ENCODE measurements around the gene ATRNL1.

ATRNL1 gene

GRCh38 chr10:115593060-115593459 lies 499.9 kb downstream of the ATRNL1 start:
- no peak overlapping the region for H3K4me3 ChIP-seq (replicated peaks; ENCODE audit: low read depth, low read length)
- no peak for DNase-seq (ENCODE audit: extremely low read depth, insufficient read length)
- no peak for TF ChIP-seq CTCF (IDR thresholded peaks at IDR 0.05; ENCODE audit: insufficient read depth, low read length, poor library complexity, severe bottlenecking)

GRCh38 chr10:115604627-115605026 lies 511.5 kb downstream of the ATRNL1 start:
- DNase-seq (ENCODE audit: extremely low read depth, insufficient read length): no peak

More at GRCh38 chr10:115593060-115593459, 499.9 kb downstream of the ATRNL1 start:
- H3K27me3 ChIP-seq (replicated peaks; ENCODE audit: control insufficient read depth, insufficient read depth, low read length): no peaks in the 10 kb centered on the region
- no peaks in the 10 kb centered on the region for H3K36me3 ChIP-seq (ENCODE audit: control insufficient read depth, insufficient read depth, low read length)

GRCh38 chr10:115606086-115606485 lies 512.9 kb downstream of the ATRNL1 start:
- no peak for DNase-seq (ENCODE audit: extremely low read depth, insufficient read length)
- TF ChIP-seq CTCF (IDR thresholded peaks at IDR 0.05; ENCODE audit: insufficient read depth, low read length, poor library complexity, severe bottlenecking): no peak
- no peaks in the 10 kb centered on the region for H3K27me3 ChIP-seq (replicated peaks; ENCODE audit: control insufficient read depth, insufficient read depth, low read length)

More at GRCh38 chr10:115604627-115605026, 511.5 kb downstream of the ATRNL1 start:
- Histone ChIP-seq H3K36me3 (ENCODE audit: control insufficient read depth, insufficient read depth, low read length) (no peaks in the 10 kb centered on the region), H3K4me3 (replicated peaks; ENCODE audit: low read depth, low read length) (no peak overlapping the region), H3K27me3 (replicated peaks; ENCODE audit: control insufficient read depth, insufficient read depth, low read length) (no peaks in the 10 kb centered on the region)
- TF ChIP-seq CTCF (IDR thresholded peaks at IDR 0.05; ENCODE audit: insufficient read depth, low read length, poor library complexity, severe bottlenecking): no peak

GRCh38 chr10:115606741-115607140 lies 513.6 kb downstream of the ATRNL1 start:
- no peaks in the 10 kb centered on the region for H3K27me3 ChIP-seq (replicated peaks; ENCODE audit: control insufficient read depth, insufficient read depth, low read length)
- no peak for DNase-seq (ENCODE audit: extremely low read depth, insufficient read length)
- TF ChIP-seq CTCF (IDR thresholded peaks at IDR 0.05; ENCODE audit: insufficient read depth, low read length, poor library complexity, severe bottlenecking): no peak
- H3K4me3 ChIP-seq (replicated peaks; ENCODE audit: low read depth, low read length): no peak overlapping the region
- no peaks in the 10 kb centered on the region for H3K36me3 ChIP-seq (ENCODE audit: control insufficient read depth, insufficient read depth, low read length)

More at GRCh38 chr10:115606086-115606485, 512.9 kb downstream of the ATRNL1 start:
- Histone ChIP-seq H3K36me3 (ENCODE audit: control insufficient read depth, insufficient read depth, low read length) (no peaks in the 10 kb centered on the region), H3K4me3 (replicated peaks; ENCODE audit: low read depth, low read length) (no peak overlapping the region)

- H3K4me3 ChIP-seq (replicated peaks; ENCODE audit: low read depth, low read length): no peak overlapping the region
- TF ChIP-seq CTCF (IDR thresholded peaks at IDR 0.05; ENCODE audit: insufficient read depth, low read length, poor library complexity, severe bottlenecking): no peak
- H3K36me3 ChIP-seq (ENCODE audit: control insufficient read depth, insufficient read depth, low read length): no peaks in the 10 kb centered on the region
- DNase-seq (ENCODE audit: extremely low read depth, insufficient read length): no peak
- H3K27me3 ChIP-seq (replicated peaks; ENCODE audit: control insufficient read depth, insufficient read depth, low read length): no peaks in the 10 kb centered on the region
Observed at GRCh38 chr10:115624448-115624847, 531.3 kb downstream of the ATRNL1 start.

- TF ChIP-seq CTCF (IDR thresholded peaks at IDR 0.05; ENCODE audit: insufficient read depth, low read length, poor library complexity, severe bottlenecking): no peak
- H3K27me3 ChIP-seq (replicated peaks; ENCODE audit: control insufficient read depth, insufficient read depth, low read length): no peaks in the 10 kb centered on the region
- DNase-seq (ENCODE audit: extremely low read depth, insufficient read length): no peak
- no peaks in the 10 kb centered on the region for H3K36me3 ChIP-seq (ENCODE audit: control insufficient read depth, insufficient read depth, low read length)
- no peak overlapping the region for H3K4me3 ChIP-seq (replicated peaks; ENCODE audit: low read depth, low read length)
Observed at GRCh38 chr10:115628616-115629015, 535.5 kb downstream of the ATRNL1 start.
